ENCODE measurements around the gene RBMS3. TPM values are rescaled to one million over a fixed set of nuclear protein-coding genes. Genes with fewer than 3 reads are reported as not detected.
A peak's percentile ranks its signal among the peaks of the same experiment; 100 is the strongest.

The RBMS3 gene
- total RNA-seq, 1 experiment from 2014 or later: 74.2 TPM

- H3K27me3 Mint-ChIP-seq (ENCODE audit: insufficient read depth, unreplicated experiment): no peaks in the 10 kb centered on the region
- CTCF ChIA-PET: interaction anchor here (1.6 kb wide), 1 partner anchor 10 kb away, joined by 3 read pairs; no protein-coding TSS in a partner anchor
- POLR2A ChIA-PET: interaction anchor here (2.7 kb wide), 1 partner anchor 11 kb away, joined by 10 read pairs; no protein-coding TSS in a partner anchor
- H3K4me3 Mint-ChIP-seq (ENCODE audit: unreplicated experiment): no peak overlapping the region
- H3K27ac Mint-ChIP-seq (ENCODE audit: low read depth, unreplicated experiment): peak overlapping the region; percentile 44
- H3K36me3 Mint-ChIP-seq (ENCODE audit: insufficient read depth, unreplicated experiment): peaks cover 20% of the 10 kb centered on the region
- intact Hi-C loops (cut with micrococcal nuclease): no loop called here
- no peak for TF ChIP-seq CTCF (IDR thresholded peaks at IDR 0.05; ENCODE audit: unreplicated experiment)
- no peaks in the 10 kb centered on the region for H3K9me3 Mint-ChIP-seq (ENCODE audit: unreplicated experiment)
- BruUV-seq (replicated peaks): no TSS peak
- peak; percentile 8 for DNase-seq (ENCODE audit: unreplicated experiment)
- peaks cover 19% of the 10 kb centered on the region for H3K4me1 Mint-ChIP-seq (ENCODE audit: insufficient read depth, unreplicated experiment)
Measured at GRCh38 chr3:29746163-29746760, 465.4 kb downstream of the RBMS3 start.

DNA sequence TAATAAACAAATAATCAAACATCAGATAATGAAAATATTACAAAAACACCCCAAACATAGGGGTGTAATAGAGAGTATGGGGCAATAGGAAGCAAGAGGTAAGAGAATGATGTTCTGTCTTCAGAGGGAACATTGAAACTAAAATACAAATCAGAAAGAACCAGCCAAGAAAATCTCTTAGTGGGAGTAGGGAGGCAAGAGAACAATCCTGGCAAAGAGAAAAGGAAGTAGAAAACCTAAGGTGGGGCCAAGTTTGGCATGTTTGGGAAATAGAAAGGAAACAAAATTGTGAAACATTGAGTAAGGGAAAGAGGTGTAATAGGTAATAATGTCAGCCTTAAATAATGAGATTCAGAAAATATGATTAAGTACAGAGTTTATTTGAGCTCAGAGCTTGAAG, 467.1 kb downstream of the RBMS3 start:
- ChIA-PET CTCF (no interaction called here), POLR2A (interaction anchor here (0.5 to 1.2 kb wide), 4 partner anchors 9 to 60 kb away, joined by 3 to 9 read pairs (median 5); no protein-coding TSS in a partner anchor)
- no TSS peak for BruUV-seq (replicated peaks)
- TF ChIP-seq CTCF (IDR thresholded peaks at IDR 0.05; ENCODE audit: unreplicated experiment): no peak
- Mint-ChIP-seq H3K27ac (ENCODE audit: low read depth, unreplicated experiment) (peak overlapping the region; percentile 60), H3K27me3 (ENCODE audit: insufficient read depth, unreplicated experiment) (no peaks in the 10 kb centered on the region), H3K4me3 (ENCODE audit: unreplicated experiment) (no peak overlapping the region), H3K4me1 (ENCODE audit: insufficient read depth, unreplicated experiment) (peaks cover 19% of the 10 kb centered on the region), H3K9me3 (ENCODE audit: unreplicated experiment) (no peaks in the 10 kb centered on the region), H3K36me3 (ENCODE audit: insufficient read depth, unreplicated experiment) (peaks cover 7% of the 10 kb centered on the region)
- intact Hi-C loops (cut with micrococcal nuclease): no loop called here
- DNase-seq (ENCODE audit: unreplicated experiment): peak; percentile 66

GRCh38 chr3:29751647-29752314, 470.9 kb downstream of the RBMS3 start:
- Mint-ChIP-seq H3K27me3 (ENCODE audit: insufficient read depth, unreplicated experiment) (no peaks in the 10 kb centered on the region), H3K9me3 (ENCODE audit: unreplicated experiment) (no peaks in the 10 kb centered on the region), H3K36me3 (ENCODE audit: insufficient read depth, unreplicated experiment) (peaks cover 7% of the 10 kb centered on the region), H3K4me3 (ENCODE audit: unreplicated experiment) (no peak overlapping the region), H3K4me1 (ENCODE audit: insufficient read depth, unreplicated experiment) (peaks cover 18% of the 10 kb centered on the region), H3K27ac (ENCODE audit: low read depth, unreplicated experiment) (no peak overlapping the region)
- ChIA-PET CTCF (interaction anchor here (0.5 to 1.3 kb wide), 5 partner anchors 8 to 1084 kb away, joined by 3 to 5 read pairs (median 3); no protein-coding TSS in a partner anchor), POLR2A (interaction anchor here (0.5 to 0.6 kb wide), 2 partner anchors 75 to 454 kb away, joined by 3 to 4 read pairs; no protein-coding TSS in a partner anchor)
- intact Hi-C loops (cut with micrococcal nuclease): no loop called here
- DNase-seq (ENCODE audit: unreplicated experiment): no peak
- no peak for TF ChIP-seq CTCF (IDR thresholded peaks at IDR 0.05; ENCODE audit: unreplicated experiment)
- no TSS peak for BruUV-seq (replicated peaks)

DNA sequence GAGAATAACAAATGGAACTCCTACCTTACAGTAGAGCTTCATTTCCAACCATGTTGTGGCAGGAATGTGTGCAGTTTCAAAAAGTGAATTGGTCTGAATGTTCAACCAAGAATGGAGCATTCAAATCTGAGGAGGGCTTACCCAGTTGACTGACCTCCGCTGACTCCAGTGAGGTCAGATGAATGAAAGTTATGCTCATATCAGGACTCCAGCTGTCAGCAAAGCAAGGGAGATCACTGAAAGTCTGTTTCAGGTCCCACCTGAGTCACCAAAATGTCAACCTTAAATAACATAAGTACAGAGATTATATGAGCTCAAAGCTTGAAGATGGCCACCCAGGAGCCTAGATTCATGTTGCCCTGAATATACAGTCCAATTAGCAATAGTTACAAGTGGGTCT, 473.5 kb downstream of the RBMS3 start:
- BruUV-seq (replicated peaks): no TSS peak

More for the DNA sequence above, 473.5 kb downstream of the RBMS3 start:
- Mint-ChIP-seq H3K4me3 (ENCODE audit: unreplicated experiment) (no peak overlapping the region), H3K9me3 (ENCODE audit: unreplicated experiment) (no peaks in the 10 kb centered on the region), H3K4me1 (ENCODE audit: insufficient read depth, unreplicated experiment) (peaks cover 25% of the 10 kb centered on the region), H3K27ac (ENCODE audit: low read depth, unreplicated experiment) (no peak overlapping the region), H3K36me3 (ENCODE audit: insufficient read depth, unreplicated experiment) (peaks cover 7% of the 10 kb centered on the region), H3K27me3 (ENCODE audit: insufficient read depth, unreplicated experiment) (no peaks in the 10 kb centered on the region)
- ChIA-PET POLR2A (interaction anchor here (0.7 to 11.4 kb wide), 5 partner anchors 30 to 464 kb away, joined by 3 to 144 read pairs (median 3); no protein-coding TSS in a partner anchor), CTCF (interaction anchor here (0.9 to 1.0 kb wide), 2 partner anchors 468 to 473 kb away, joined by 4 to 5 read pairs; partner anchors contain the start of gene RBMS3)
- intact Hi-C loops (cut with micrococcal nuclease): no loop called here
- no peak for DNase-seq (ENCODE audit: unreplicated experiment)
- no peak for TF ChIP-seq CTCF (IDR thresholded peaks at IDR 0.05; ENCODE audit: unreplicated experiment)

Data from MCF 10A (cell line).